ENCODE data around the gene ATF5.

Gene ATF5

DNA sequence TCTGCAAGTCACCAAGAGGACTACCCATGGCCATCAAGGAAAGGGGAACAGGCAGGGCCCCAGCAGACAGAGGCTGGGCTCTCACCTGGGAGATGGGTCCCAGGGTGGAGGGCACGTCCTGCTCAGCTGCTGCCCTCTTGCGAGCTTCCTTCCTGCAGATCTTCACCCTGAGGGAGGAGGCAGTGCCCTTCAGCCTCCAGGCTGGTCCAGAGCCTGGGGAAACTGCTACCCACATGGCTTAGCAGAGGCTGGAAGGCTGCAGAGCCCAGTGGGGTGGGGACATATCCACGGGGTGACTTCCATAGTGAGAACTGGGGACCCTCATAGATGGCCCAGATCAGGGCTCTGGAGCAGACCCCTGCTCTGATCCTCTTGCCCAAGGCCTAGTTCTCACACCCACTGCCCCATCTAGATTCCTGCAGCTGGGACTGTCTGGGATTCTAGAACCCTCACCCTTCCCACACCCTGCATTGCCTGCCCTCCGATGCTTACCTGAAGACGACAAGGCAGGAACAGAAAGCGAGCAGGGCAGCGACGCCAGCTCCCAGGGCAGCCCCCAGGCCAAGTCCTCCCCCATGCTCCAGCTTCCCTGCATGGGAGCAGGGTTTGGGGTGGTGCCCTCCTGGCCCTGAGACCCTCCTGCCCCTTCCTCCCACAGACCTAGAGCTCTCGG is 22.9 kb downstream of the ATF5 start:
- no peak overlapping the region for H3K4me3 ChIP-seq (replicated peaks; ENCODE audit: insufficient read depth, low read length)
- no peaks in the 10 kb centered on the region for H3K27me3 ChIP-seq (ENCODE audit: insufficient read depth, poor library complexity, severe bottlenecking)
- TF ChIP-seq, protein P1, sequence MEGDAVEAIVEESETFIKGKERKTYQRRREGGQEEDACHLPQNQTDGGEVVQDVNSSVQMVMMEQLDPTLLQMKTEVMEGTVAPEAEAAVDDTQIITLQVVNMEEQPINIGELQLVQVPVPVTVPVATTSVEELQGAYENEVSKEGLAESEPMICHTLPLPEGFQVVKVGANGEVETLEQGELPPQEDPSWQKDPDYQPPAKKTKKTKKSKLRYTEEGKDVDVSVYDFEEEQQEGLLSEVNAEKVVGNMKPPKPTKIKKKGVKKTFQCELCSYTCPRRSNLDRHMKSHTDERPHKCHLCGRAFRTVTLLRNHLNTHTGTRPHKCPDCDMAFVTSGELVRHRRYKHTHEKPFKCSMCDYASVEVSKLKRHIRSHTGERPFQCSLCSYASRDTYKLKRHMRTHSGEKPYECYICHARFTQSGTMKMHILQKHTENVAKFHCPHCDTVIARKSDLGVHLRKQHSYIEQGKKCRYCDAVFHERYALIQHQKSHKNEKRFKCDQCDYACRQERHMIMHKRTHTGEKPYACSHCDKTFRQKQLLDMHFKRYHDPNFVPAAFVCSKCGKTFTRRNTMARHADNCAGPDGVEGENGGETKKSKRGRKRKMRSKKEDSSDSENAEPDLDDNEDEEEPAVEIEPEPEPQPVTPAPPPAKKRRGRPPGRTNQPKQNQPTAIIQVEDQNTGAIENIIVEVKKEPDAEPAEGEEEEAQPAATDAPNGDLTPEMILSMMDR (IDR thresholded peaks at IDR 0.05; ENCODE audit: insufficient read depth, low read length) = no peak
- TF ChIP-seq POLR2AphosphoS5 (IDR thresholded peaks at IDR 0.05; ENCODE audit: low read depth) = no peak
- no peak overlapping the region for H3K27ac ChIP-seq (replicated peaks)
- DNase-seq (ENCODE audit: low read depth in 1 of 2, low spot score in 1 of 2) = no peak

DNA sequence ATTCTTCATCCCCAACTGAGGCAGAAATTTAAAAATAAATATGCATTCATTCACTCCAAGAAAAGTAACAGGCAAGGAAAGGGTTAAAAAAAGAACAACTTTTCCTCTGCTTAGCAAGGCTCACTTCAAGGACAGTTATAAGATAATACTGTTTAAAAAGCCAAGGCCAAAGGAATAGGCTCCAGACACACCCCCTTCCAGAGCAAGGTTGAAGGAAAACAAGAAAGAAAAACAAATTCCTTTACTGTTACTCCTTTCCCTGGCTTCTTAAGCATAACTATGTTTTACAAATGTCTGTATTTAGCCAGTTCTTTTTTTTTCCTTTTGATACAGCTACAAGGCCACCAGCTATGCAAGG is 23.5 kb downstream of the ATF5 start:
- no peak for DNase-seq (ENCODE audit: low read depth in 1 of 2, low spot score in 1 of 2)
- no peak for TF ChIP-seq SPI1 (IDR thresholded peaks at IDR 0.05; ENCODE audit: borderline replicate concordance, low read depth)
- TF ChIP-seq, protein P1 (IDR thresholded peaks at IDR 0.05; ENCODE audit: insufficient read depth, low read length) = no peak
- TF ChIP-seq, protein P2, sequence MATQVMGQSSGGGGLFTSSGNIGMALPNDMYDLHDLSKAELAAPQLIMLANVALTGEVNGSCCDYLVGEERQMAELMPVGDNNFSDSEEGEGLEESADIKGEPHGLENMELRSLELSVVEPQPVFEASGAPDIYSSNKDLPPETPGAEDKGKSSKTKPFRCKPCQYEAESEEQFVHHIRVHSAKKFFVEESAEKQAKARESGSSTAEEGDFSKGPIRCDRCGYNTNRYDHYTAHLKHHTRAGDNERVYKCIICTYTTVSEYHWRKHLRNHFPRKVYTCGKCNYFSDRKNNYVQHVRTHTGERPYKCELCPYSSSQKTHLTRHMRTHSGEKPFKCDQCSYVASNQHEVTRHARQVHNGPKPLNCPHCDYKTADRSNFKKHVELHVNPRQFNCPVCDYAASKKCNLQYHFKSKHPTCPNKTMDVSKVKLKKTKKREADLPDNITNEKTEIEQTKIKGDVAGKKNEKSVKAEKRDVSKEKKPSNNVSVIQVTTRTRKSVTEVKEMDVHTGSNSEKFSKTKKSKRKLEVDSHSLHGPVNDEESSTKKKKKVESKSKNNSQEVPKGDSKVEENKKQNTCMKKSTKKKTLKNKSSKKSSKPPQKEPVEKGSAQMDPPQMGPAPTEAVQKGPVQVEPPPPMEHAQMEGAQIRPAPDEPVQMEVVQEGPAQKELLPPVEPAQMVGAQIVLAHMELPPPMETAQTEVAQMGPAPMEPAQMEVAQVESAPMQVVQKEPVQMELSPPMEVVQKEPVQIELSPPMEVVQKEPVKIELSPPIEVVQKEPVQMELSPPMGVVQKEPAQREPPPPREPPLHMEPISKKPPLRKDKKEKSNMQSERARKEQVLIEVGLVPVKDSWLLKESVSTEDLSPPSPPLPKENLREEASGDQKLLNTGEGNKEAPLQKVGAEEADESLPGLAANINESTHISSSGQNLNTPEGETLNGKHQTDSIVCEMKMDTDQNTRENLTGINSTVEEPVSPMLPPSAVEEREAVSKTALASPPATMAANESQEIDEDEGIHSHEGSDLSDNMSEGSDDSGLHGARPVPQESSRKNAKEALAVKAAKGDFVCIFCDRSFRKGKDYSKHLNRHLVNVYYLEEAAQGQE (IDR thresholded peaks at IDR 0.05; ENCODE audit: insufficient replicate concordance, low read depth) = no peak
- TF ChIP-seq POLR2AphosphoS5 (IDR thresholded peaks at IDR 0.05; ENCODE audit: low read depth) = no peak
- no peak for TF ChIP-seq GABPA (IDR thresholded peaks at IDR 0.05; ENCODE audit: low read depth)
- Histone ChIP-seq H3K4me3 (replicated peaks; ENCODE audit: insufficient read depth, low read length) (no peak overlapping the region), H3K27me3 (ENCODE audit: insufficient read depth, poor library complexity, severe bottlenecking) (no peaks in the 10 kb centered on the region), H3K27ac (replicated peaks) (no peak overlapping the region)

DNA sequence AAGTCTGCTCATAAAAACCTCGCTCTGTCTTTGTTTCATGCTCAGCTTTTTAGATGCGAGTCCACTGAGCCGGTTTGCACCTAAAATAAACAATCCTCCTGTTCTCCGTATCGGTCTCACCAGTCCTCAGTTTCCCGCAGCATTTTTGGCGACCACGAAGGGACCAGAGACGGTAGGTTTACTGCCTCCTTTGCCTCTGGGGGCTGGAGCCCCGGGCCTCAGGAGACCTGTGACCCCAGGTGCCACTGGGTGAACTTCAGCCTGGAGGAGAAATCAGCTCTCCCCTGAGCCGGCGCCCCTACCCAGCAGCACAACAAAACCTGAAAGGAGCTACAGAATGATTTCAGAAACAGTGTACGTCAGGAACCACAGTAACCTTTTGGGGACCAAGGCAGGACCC is 23.9 kb downstream of the ATF5 start:
- Histone ChIP-seq H3K27ac (replicated peaks) (no peak overlapping the region), H3K27me3 (ENCODE audit: insufficient read depth, poor library complexity, severe bottlenecking) (no peaks in the 10 kb centered on the region), H3K4me3 (replicated peaks; ENCODE audit: insufficient read depth, low read length) (no peak overlapping the region)
- no peak for DNase-seq (ENCODE audit: low read depth in 1 of 2, low spot score in 1 of 2)
- TF ChIP-seq, protein P2 (IDR thresholded peaks at IDR 0.05; ENCODE audit: insufficient replicate concordance, low read depth) = no peak
- TF ChIP-seq POLR2AphosphoS5 (IDR thresholded peaks at IDR 0.05; ENCODE audit: low read depth) (no peak), SPI1 (IDR thresholded peaks at IDR 0.05; ENCODE audit: borderline replicate concordance, low read depth) (no peak), GABPA (IDR thresholded peaks at IDR 0.05; ENCODE audit: low read depth) (no peak)
- TF ChIP-seq, protein P1 (IDR thresholded peaks at IDR 0.05; ENCODE audit: insufficient read depth, low read length) = no peak

DNA sequence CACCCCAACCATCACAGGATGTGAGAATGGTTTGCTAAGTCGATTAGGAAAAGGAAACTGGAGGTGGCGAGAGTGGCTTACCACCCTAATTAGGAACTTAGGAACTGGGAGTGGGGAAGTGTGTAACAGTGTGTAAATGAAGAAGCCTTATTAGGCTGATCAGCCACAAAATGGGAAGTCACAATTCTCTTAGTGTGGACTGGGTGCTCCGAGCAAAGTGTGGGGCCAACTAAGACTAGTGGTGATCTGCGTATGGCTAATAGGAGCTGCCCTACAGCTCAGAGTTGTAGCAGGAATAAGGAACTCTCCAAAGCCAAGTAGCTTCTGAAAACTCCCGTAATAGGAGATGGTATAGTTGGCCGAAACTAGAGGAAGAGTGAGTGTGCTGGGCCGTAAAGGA is 24.4 kb downstream of the ATF5 start:
- TF ChIP-seq, protein P2 (IDR thresholded peaks at IDR 0.05; ENCODE audit: insufficient replicate concordance, low read depth) = peak; percentile 24
- no peak for TF ChIP-seq POLR2AphosphoS5 (IDR thresholded peaks at IDR 0.05; ENCODE audit: low read depth)
- TF ChIP-seq GABPA (IDR thresholded peaks at IDR 0.05; ENCODE audit: low read depth) = no peak
- peak; percentile 89 for TF ChIP-seq SPI1 (IDR thresholded peaks at IDR 0.05; ENCODE audit: borderline replicate concordance, low read depth)
- TF ChIP-seq, protein P1 (IDR thresholded peaks at IDR 0.05; ENCODE audit: insufficient read depth, low read length) = no peak
- Histone ChIP-seq H3K4me3 (replicated peaks; ENCODE audit: insufficient read depth, low read length) (no peak overlapping the region), H3K27ac (replicated peaks) (peak overlapping the region; percentile 30), H3K27me3 (ENCODE audit: insufficient read depth, poor library complexity, severe bottlenecking) (no peaks in the 10 kb centered on the region)
- DNase-seq (ENCODE audit: low read depth in 1 of 2, low spot score in 1 of 2) = peak; percentile 73

All from HL-60 (cell line).